ENCODE data around the gene LIN37.

The LIN37 gene

GRCh38 chr19:35797663-35798062 lies 49.3 kb downstream of the LIN37 start:
- no peak for TF ChIP-seq POLR2AphosphoS5 (IDR thresholded peaks at IDR 0.05; ENCODE audit: low read depth, low read length)
- no peak for TF ChIP-seq SIN3A (IDR thresholded peaks at IDR 0.05; ENCODE audit: borderline replicate concordance, insufficient read depth, low read length)
- TF ChIP-seq FOXP2 (optimal IDR thresholded peaks at IDR 0.05; ENCODE audit: borderline replicate concordance, extremely low read depth, extremely low read length, insufficient read depth): no peak
- TF ChIP-seq TAF1 (IDR thresholded peaks at IDR 0.05; ENCODE audit: borderline replicate concordance, insufficient read depth, low read length): no peak
- TF ChIP-seq, protein P1, sequence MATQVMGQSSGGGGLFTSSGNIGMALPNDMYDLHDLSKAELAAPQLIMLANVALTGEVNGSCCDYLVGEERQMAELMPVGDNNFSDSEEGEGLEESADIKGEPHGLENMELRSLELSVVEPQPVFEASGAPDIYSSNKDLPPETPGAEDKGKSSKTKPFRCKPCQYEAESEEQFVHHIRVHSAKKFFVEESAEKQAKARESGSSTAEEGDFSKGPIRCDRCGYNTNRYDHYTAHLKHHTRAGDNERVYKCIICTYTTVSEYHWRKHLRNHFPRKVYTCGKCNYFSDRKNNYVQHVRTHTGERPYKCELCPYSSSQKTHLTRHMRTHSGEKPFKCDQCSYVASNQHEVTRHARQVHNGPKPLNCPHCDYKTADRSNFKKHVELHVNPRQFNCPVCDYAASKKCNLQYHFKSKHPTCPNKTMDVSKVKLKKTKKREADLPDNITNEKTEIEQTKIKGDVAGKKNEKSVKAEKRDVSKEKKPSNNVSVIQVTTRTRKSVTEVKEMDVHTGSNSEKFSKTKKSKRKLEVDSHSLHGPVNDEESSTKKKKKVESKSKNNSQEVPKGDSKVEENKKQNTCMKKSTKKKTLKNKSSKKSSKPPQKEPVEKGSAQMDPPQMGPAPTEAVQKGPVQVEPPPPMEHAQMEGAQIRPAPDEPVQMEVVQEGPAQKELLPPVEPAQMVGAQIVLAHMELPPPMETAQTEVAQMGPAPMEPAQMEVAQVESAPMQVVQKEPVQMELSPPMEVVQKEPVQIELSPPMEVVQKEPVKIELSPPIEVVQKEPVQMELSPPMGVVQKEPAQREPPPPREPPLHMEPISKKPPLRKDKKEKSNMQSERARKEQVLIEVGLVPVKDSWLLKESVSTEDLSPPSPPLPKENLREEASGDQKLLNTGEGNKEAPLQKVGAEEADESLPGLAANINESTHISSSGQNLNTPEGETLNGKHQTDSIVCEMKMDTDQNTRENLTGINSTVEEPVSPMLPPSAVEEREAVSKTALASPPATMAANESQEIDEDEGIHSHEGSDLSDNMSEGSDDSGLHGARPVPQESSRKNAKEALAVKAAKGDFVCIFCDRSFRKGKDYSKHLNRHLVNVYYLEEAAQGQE (IDR thresholded peaks at IDR 0.05; ENCODE audit: insufficient read depth in 1 of 2, low read depth in 2 of 2, low read length in 2 of 2): no peak

- TF ChIP-seq TAF1 (IDR thresholded peaks at IDR 0.05; ENCODE audit: borderline replicate concordance, insufficient read depth, low read length) (no peak), POLR2AphosphoS5 (IDR thresholded peaks at IDR 0.05; ENCODE audit: low read depth, low read length) (no peak), SIN3A (IDR thresholded peaks at IDR 0.05; ENCODE audit: borderline replicate concordance, insufficient read depth, low read length) (no peak), FOXP2 (optimal IDR thresholded peaks at IDR 0.05; ENCODE audit: borderline replicate concordance, extremely low read depth, extremely low read length, insufficient read depth) (no peak)
These were observed 53.5 kb downstream of the LIN37 start for GRCh38 chr19:35801828-35802227.
